Stomach (tissue), 4 donors: ENCODE results near the gene GABBR1.

Source experiments
- CTCF ChIP-seq, 7 experiments: fragments of 450-650 bp in 4 of 7; fragments of 200-600 bp in 3 of 7; sonication (generic) in 3 of 7; IDR thresholded peaks; one replicate each; pipeline ENCODE4 v1.5.1; 2016 to 2019; ENCODE audit warnings: antibody characterized with exemption in 7 of 7, control low read depth in 2 of 7, mild to moderate bottlenecking in 1 of 7
- POLR2AphosphoS5 ChIP-seq, 3 donors: sonication (generic); formaldehyde crosslinking; IDR thresholded peaks; one replicate each; pipeline ENCODE4 v1.6.1; 2016; ENCODE audit warnings: antibody characterized with exemption in 3 of 3

- TF ChIP-seq POLR2AphosphoS5 (IDR thresholded peaks at IDR 0.05), result no peak
- no peak for TF ChIP-seq CTCF (IDR thresholded peaks at IDR 0.05)
Observed at GRCh38 chr6:29567541-29567940, 65.4 kb downstream of the GABBR1 start.
